Omental fat pad (tissue), 4 donors: Measurements from ENCODE around the gene UBE2D3. TPM values are rescaled to one million over a fixed set of nuclear protein-coding genes. Genes with fewer than 3 reads are reported as not detected.

Experiments
- ATAC-seq: fragments of 150-250 bp; one replicate; pipeline ENCODE4 v1.9.1; 2016; ENCODE audit warnings: mild to moderate bottlenecking, moderate library complexity; ENCODE audit not compliant: low FRiP score
- DNase-seq: peaks from one replicate; pipeline ENCODE4 v3.0.0-alpha.2; 2019; ENCODE audit warnings: low spot score
- total RNA-seq, 4 donors: library from RNA; depleted of rRNA; stranded (reverse); fragments of >200 nt; gene quantifications; one replicate each; pipeline ENCODE4 v1.1.0, GENCODE V29; 2016
- TF ChIP-seq, protein P1 (sequence below), 3 donors: fragments of 450-650 bp; IDR thresholded peaks; one replicate each; pipeline ENCODE4 v1.5.1; 2016 to 2017; ENCODE audit warnings: antibody characterized with exemption in 3 of 3, mild to moderate bottlenecking in 3 of 3, moderate library complexity in 2 of 3

The UBE2D3 gene
- 100 to 1,000 TPM; 349 to 519 (median 452) TPM for total RNA-seq

DNA sequence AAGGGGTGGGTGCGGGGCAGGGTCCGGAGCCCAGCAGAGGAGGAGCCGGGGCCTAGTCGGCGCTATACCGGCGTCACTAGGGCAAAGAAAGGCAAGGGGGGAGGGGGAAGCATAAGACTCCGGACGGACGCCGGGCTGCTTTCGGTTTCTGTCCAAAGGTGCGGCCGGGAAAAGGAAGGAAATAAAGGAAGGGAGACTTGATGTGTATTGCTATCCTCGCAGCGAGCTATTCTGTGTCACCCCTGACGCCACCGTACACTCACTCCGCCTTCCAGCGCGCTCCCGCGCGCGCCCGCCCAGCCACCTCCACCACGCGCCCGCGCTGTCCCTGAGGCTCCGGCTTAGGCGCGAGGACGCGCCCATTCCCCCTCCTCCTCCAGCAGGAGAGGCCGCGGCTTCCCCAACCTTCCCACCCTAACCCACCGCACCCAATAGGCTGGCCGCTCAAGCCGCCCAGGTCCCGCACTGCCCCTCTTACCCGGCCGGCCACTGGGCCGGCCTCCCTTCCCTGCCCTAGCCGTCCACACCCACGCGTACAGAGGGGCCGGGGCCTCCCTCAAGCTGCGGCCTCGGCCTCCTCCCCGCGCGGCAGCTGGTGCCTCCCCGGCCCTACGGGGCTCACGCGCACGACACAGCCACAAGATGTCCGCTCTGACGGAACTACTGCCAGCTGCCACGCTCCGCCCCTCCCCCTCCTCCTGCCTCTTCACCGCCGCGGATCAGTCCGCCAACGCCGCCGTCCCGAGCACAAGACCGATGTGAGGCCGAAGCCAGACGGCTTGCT is at the start of gene UBE2D3:
Gene UBE2D3, minus strand, starts transcription at position 662 of the 784 bp plus-strand sequence. CDS start 1,043 bp downstream, outside the sequence.
- DNase-seq = peak; percentile 93
- TF ChIP-seq, protein P1, sequence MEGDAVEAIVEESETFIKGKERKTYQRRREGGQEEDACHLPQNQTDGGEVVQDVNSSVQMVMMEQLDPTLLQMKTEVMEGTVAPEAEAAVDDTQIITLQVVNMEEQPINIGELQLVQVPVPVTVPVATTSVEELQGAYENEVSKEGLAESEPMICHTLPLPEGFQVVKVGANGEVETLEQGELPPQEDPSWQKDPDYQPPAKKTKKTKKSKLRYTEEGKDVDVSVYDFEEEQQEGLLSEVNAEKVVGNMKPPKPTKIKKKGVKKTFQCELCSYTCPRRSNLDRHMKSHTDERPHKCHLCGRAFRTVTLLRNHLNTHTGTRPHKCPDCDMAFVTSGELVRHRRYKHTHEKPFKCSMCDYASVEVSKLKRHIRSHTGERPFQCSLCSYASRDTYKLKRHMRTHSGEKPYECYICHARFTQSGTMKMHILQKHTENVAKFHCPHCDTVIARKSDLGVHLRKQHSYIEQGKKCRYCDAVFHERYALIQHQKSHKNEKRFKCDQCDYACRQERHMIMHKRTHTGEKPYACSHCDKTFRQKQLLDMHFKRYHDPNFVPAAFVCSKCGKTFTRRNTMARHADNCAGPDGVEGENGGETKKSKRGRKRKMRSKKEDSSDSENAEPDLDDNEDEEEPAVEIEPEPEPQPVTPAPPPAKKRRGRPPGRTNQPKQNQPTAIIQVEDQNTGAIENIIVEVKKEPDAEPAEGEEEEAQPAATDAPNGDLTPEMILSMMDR (IDR thresholded peaks at IDR 0.05) = no peak
- peak; percentile 67 for ATAC-seq

DNA sequence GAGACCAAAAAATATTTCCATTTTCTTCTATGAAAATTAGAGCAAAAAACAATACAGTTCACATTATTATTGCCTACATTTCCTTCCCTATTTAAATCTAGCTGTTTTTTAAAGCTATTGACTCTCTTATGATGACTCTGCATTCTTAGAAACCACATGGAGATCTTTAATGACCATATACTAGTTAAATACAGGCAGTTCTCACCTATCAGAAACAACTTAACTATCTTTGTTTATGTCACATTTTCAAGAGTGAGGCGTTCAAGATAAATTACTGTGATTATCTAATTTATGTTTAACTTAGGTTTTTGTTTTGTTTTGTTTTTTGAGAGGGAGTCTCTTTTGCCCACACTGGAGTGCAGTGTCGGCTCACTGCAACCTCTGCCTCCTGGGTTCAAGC is 44.4 kb upstream of the UBE2D3 start:
- ATAC-seq = no peak
- TF ChIP-seq, protein P1 (IDR thresholded peaks at IDR 0.05) = no peak
- DNase-seq = no peak

DNA sequence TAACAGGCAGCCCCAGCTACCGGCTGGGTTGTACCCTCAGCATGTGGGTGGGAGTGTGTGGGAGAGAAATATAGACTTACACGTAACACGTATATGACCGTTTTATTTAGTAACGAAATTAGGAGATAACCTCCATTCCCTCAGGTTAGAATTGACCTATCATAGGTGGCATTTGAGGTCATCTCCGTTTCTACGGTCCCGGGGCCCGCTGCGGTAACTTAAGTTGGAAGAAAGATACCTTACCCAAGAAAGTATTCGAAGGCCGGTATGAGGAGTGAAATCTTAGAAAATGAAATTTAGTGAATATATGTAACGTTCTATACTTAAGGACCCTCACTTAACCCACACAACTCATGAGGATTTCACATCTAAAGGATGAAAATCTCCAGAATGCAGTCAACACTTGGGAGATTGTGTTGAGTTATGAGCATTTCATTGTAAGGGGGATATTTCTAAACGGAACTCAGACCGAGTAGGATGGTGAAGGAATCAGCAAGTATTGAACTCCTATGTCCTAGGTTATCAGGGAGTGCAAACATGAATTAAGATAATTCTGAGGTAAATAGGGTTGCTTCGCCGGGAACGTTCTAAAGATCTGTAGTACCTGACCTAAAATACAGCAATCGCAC is 42.3 kb upstream of the UBE2D3 start:
- TF ChIP-seq, protein P1 (IDR thresholded peaks at IDR 0.05) = no peak
- ATAC-seq (peak; percentile 41), DNase-seq (no peak)

DNA sequence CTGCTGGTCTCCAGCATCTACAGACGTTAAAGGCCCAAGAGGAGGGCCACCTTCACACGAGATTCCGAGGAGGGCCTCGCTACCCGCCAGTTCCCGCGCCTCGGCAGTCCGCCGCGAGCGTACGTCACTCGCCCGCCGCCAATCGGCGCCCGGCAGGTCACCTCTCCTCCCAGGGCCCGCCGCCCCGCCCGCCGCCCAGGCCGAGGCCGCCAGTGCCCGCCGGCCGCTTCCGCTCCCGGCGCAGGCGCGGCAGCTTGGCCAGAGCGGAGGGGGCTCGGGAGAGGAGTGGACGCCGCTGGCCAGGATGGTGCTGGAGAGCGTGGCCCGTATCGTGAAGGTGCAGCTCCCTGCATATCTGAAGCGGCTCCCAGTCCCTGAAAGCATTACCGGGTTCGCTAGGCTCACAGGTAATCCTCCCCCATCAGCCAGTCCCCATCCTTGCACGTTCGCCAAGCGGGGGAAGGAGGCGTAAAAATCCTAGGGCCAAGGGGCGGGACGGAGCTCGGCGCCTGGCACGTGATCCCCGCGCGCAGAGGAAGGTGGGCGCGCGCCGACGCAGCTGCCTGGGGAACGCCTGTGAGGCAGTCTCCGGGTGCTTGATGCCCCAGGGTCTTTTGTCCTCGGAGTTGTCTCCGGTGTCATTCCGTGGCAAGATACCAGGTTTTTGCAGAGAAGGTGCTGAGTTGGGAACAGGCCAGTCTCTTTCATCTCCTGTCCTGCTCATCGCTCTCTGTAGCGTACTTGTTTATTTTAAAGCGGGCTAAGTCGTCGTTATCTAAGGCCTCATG is 41.6 kb upstream of the UBE2D3 start, which contains the start of gene CISD2:
Gene CISD2, plus strand, starts transcription at position 212 of the 788 bp plus-strand sequence. Its CDS starts 93 bp downstream, at position 305.
- TF ChIP-seq, protein P1 (IDR thresholded peaks at IDR 0.05) = no peak

DNA sequence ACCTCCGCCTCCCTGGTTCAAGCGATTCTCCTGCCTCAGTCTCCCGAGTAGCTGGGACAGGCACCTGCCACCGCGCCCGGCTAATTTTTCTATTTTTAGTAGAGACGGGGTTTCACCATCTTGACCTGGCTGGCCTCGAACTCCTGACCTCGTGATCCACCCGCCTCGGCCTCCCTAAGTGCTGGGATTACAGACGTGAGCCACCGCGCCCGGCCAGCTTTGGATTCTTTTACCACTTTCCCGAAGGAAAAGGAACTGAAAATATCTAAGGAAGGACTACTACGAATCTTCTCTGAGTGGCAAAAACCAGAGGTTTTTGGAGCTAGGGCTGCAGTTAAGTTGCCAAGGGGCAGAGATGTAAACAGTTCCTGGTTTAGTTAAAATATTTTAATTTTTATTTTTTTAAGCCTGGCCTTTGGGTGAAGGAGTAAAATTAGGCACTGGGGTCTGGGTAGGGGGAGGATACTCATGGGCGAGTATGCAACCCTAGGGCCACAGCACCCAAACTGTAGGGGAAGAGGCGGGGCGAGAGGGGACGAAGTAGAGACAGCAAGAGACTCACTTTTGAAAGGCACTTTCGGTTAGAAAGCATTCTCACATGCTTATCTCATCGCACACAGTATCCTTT is 40.9 kb upstream of the UBE2D3 start:
- TF ChIP-seq, protein P1 (IDR thresholded peaks at IDR 0.05) = no peak
- DNase-seq = no peak
- peak; percentile 64 for ATAC-seq

More for the DNA sequence above, 41.6 kb upstream of the UBE2D3 start, which contains the start of gene CISD2:
- ATAC-seq = peak; percentile 98
- peak; percentile 59 for DNase-seq
